Smooth muscle cell of the brain vasculature (primary cell): ENCODE measurements around the gene DCTN2.
"Not testable (repeated sequence)": the region's sequence is repeated elsewhere in the genome, so short reads cannot be mapped to it uniquely, and the experiment has no call there.

ENCODE experiments used
- DNase-seq: peaks from one replicate; pipeline ENCODE4 v3.0.0-alpha.2; 2012; ENCODE audit warnings: low read depth, low spot score

The DCTN2 gene

DNA sequence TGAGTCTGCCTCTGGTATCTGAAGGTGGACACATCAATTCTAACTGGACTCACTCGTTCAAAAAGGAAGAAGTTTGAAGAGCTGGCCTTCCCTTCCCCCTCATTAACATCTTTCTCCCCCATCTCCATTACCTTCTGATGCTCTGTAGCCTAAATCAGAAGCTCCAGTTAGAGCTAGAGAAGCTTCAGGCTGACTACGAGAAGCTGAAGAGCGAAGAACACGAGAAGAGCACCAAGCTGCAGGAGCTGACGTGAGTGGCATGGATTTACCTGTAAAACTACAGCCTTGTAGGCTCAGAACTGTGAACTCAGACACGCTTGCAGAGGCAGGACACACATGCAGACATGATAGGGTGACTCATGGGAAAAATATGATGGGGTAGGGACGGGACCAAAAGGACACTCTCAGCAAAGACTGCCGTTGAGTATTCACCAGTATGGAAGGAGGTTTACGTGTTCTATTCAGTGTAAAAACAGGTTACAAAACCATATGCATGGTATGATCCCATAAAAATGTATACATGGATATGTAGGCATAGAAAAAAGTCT, 29.7 kb upstream of the DCTN2 start:
- no peak for DNase-seq

DNA sequence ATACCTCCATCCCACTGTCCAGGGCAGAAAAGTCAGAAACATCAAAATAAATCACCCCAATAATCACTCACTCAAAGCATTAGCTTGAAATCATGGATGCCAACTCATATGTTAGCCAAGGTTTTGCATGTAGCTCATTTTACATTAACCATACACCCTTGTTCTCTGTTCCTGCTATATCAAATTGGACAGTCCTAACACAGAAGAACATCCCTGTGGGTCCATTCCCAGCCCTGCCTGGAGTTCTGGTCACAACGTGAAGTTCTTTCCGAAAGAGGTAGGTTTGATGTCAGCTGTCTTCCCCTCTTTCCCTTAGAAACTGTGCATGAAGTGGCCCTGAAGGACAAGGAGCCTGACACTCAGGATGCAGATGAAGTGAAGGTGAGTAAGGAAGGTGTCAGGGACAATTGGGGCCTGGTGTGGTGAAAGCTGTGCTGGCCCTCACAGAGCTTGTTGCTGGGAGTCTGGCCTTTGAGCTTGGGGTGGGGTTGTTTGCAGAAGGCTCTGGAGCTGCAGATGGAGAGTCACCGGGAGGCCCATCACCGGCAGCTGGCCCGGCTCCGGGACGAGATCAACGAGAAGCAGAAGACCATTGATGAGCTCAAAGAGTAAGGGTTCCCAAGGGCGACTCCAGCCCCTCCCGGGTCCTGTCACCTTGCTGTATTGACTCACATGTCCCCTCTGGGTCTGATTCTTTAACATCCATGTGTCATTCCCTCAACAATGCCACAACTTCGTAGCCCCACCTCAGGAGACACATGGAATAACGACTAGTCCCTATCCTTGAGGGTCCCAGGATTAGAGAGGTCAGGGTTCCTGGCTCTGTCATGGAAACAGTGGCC, 29.0 kb upstream of the DCTN2 start:
- DNase-seq, result no peak

DNA sequence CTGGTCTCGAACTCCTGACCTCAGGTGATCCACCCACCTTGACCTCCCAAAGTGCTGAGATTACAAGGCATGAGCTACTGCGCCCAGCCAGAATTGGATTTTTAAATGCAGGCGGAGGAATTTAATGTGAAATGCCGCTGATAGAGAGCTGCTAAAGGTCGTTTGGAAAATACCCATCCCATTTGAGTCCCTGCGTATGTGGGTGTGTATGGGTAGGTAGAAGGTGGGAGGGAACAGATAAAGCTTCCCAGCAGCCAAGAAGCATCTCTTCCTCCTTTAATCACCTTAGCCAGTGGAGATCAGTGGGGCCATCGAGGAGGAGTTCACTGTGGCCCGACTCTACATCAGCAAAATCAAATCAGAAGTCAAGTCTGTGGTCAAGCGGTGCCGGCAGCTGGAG, 27.8 kb upstream of the DCTN2 start:
- DNase-seq, result no peak

DNA sequence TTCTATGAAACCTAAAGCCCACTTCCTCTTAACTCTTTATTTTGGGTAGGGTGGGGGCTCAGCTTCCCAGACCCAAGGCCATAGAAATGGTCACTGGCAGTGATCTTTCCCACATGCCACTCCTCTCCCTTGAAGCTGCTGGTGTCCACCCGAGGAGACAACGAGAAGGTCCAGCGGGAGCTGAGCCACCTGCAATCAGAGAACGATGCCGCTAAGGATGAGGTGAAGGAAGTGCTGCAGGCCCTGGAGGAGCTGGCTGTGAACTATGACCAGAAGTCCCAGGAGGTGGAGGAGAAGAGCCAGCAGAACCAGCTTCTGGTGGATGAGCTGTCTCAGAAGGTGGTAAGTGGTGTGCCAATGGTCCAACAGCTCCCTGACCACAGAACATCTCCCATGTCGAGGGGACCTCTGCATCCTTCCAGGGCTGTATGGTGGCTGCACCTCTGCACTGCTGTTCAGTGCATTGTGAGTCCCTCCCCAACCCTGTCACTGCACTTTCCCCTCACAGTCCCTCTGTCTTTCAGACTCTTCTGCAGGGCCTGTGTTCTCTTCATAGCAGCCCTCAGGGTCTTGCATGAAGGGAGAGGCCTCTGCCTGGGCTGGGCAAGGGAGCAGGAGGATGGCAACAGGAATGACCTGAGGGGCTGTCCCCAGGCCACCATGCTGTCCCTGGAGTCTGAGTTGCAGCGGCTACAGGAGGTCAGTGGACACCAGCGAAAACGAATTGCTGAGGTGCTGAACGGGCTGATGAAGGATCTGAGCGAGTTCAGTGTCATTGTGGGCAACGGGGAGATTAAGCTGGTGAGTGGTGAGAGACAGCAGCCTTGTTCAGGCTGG, 25.2 kb upstream of the DCTN2 start:
- no peak for DNase-seq

DNA sequence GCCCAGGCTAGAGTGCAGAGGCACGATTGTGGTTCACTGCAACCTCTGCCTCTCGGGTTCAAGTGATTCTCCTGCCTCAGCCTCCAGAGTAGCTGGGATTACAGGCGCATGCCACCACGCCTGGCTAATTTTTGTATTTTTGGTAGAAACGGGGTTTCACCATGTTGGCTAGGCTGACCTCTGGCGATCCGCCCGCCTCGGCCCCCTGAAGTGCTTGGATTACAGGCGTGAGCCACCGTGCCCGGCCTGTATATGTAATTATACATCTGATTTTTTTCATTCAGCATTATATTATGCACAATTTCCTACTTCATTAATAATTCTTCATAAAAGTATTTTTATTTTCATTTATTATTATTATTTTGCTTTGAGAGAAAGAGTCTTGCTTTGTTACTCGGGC, 23.4 kb upstream of the DCTN2 start:
- DNase-seq, result not testable (repeated sequence)

DNA sequence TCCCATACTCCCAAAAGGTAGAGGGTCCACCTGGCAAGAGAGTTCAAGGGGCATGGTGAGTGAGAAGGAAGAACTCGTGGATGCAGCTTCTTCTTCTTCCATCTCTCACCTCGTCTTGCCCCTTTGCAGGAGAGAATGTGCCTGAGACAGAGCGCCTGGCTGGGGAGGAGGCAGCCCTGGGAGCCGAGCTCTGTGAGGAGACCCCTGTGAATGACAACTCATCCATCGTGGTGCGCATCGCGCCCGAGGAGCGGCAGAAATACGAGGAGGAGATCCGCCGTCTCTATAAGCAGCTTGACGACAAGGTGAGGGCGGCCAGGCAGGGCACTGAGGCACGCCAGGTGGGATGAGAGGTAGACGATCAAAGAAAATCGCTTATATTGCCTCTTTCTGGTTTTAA, 22.9 kb upstream of the DCTN2 start:
- no peak for DNase-seq

DNA sequence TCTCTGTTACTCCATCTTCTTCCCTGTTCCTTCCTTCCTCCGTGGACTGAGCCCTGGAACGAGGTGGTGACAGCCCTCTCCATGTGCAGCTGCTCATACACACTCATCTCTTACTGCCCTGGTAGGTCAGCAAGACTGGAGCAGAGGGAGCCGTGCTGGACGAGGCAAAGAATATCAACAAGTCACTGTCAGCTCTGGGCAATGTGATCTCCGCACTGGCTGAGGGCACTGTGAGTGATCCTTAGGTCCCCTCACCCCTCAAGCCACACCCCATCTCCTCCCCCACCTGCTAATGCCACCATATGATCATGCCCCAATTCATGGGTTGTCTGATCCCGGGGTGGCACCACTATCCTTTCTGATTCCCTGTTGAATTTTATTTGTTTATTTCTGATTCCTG, 21.8 kb upstream of the DCTN2 start:
- DNase-seq, result no peak

DNA sequence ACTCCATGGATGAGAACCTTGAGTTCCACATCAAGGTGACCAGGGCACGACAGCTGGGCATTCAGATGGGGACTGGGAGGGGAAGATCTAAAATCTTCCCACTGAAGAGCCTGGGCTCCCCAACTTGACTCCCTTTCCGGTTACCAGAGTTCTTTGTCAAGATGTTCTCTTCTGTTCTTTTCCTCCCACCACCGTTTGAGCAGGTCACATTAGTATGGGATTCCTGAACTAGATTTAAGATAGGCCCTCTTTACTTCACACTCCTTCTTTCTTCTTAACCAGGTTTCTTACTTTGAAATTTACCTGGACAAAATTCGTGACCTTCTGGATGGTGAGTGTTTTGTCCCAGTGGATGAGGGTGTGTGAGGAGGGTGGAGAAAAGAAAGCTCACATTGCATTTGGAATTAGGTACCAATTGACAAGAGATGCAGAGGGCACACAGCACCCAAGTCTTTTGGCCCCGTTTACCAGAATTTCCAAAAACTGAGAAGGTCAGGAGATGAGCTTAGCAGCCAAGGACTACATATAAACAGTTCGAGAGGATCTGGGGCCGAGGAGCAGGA, 17.3 kb upstream of the DCTN2 start:
- DNase-seq, result no peak

DNA sequence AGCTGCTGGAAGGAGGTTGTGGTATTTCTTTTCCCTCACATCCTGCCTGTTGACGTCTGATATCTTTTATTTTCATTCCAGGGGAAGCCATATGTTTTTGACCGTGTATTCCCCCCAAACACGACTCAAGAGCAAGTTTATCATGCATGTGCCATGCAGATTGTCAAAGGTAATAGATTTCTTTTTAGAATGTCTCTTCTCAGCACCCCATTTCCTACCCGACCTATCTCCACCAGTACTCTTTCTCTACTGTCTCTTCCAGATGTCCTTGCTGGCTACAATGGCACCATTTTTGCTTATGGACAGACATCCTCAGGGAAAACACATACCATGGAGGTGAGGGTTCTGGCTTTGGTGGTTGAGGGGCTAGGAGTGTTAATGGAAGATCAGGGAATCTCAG, 16.4 kb upstream of the DCTN2 start:
- DNase-seq, result no peak

DNA sequence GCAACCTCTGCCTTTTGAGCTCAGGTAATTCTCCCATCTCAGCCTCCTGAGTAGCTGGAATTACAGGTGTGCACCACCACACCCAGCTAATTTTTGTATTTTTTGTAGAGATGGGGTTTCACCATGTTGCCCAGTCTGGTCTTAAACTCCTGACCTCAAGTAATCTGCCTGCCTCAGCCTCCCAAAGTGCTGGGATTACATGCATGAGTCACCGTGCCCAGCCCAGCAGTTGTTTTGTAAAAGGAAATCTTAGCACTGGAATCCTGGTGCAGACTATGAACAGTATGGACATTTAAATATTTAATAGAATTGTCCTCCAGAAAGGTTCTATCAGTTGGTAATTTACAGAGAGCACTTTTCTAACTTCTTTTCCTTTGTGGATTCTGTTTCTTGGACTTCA, 14.1 kb upstream of the DCTN2 start:
- DNase-seq, result not testable (repeated sequence)

DNA sequence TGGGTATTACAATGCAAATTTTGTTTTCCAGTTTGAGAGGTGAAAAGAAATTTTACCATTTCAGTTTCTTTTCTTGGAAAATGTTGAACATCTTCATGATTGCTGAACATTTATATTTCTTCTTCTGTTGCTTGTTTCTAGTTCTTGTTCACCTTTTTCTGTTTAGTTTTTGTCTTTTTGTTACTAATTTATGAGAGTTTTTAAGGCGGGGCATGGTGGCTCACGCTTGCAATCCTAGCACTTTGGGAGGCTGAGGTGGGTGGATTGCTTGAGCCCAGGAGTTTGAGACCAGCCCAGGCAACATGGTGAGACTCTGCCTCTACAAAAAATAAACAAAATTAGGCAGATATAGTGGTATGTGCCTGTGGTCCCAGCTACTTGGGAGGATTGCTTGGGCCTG, 13.5 kb upstream of the DCTN2 start:
- DNase-seq, result no peak

DNA sequence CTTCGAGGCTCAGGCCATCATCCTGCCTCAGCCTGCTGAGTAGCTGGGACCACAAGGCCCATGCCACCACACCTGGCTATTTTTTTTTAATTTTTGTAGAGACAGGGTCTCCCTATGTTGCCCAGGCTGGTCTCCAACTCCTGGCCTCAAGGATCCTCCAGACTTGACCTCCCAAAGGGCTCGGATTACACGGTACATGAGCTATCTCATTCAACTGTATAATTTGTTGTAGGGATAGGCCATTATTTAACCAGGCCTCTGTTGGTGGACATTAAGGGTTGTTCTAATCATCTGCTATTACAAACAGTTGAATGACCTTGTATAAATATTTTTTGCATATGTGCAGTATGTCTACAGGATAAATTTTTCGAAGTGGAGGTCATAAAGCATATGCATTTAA, 11.9 kb upstream of the DCTN2 start:
- DNase-seq, result no peak

DNA sequence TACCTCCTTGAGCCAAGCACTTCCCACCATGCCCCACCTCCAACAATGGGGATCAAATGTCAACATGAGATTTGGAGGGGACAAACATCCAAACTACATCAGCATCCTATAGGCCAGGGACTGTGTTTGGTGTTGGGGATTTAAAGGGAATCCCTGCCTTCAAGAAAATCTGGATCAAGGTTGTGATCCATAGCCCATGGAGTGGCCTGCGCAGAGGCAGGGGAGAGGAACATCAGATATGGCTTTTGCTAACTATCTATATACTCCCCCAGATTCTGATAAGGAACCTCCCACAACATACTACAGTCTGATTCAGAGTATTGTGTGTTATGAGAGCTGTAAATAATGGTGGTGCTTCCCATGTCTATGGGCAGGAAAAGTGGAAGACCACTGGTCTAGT, 7.9 kb upstream of the DCTN2 start:
- no peak for DNase-seq

DNA sequence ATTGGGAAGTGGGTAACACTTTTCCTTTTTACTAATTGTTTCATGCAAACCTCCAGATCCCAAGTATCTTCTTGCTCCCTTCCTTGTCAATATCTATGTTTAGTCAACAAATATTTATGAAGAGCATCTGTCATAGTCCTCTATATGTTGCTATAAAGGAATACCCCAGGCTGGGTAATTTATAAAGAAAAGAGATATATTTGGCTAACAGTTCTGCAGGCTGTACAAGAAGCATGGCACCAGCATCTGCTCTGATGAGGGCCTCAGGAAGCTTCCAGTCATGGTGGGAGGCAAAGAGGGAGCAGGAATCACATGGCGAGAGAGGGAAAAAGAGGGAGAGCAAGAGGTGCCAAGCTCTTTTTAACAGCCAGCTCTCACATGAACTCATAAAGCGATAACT, 7.5 kb upstream of the DCTN2 start:
- no peak for DNase-seq

DNA sequence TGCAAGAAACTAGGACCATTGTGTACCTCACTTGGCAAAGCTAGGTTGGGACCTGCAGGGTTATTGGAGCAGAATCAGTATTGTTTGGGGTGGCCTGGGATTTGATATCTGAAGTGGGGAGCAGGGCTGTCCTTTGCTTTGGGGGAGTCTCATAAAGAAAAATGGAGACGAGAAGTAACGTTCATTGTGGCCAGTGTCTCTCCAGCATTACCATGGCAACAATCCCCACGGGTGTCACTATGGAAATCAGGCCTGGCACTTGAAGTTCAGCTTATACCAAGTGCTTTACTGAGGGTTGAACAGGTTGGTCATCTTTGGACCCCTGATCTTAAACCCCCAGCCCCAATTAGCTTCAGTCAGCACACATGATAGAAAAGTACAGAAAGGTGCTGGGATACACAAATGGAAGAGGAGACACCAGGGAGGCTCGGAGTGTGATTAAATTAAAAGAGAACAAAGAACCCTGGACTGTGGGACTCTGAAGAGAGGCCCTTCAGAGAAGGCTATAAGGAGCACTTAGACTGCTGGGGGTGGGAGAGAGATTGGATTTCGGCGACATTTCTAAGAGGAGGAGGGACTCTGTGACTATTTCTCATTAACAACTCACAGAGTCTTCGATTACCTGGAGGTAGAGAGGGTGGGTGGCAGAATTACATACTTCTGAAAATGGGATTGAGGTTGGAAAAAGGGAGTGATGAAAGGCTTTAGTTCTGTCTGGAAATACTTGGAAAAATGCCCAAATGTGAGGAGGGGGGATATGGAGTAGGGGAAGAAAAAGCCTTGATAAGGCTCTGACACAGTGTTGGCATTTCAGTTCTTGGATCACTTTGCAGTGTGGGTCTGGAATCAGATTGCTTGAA, 6.6 kb upstream of the DCTN2 start:
- DNase-seq, result no peak

DNA sequence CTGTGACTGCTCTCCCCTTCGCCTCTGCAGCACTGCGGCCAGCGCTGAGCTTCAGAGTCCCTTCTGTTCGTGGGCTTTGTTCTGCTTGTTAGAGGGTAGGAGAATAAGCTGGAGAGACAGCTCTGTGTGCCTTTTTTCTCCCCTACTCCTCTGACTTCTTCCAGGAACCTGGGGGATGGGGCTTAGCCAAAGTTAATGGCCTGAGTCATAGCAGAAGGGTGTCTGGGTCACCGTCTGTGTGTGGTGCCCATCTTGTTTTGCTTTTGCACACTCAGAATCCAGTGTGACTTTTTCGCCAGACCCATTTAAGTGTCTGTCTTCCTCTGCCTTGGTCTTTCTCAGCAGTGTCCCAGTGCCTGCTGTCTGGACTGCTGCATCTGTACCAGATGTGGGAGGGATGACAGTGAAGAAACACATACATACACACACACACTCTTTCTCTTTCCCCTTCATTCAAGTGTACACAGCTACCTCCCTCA, 5.9 kb upstream of the DCTN2 start:
- DNase-seq, result no peak

DNA sequence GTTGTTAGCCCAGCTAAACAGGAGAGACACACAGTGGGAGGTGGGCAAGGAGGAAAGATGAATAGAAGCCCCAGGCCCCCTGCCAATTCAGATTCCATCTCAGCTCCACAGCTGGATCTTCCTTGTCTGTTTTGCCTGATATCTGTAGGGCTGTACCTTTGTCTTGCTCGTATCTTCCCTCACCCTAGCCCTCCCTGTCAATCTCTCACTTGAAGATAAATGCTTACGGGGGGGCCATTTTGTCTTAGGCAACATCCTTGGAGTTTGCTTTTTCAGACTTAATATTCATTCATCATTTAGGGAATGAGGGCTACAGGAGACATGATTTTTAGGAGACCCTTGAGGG, 5.3 kb upstream of the DCTN2 start:
- no peak for DNase-seq

DNA sequence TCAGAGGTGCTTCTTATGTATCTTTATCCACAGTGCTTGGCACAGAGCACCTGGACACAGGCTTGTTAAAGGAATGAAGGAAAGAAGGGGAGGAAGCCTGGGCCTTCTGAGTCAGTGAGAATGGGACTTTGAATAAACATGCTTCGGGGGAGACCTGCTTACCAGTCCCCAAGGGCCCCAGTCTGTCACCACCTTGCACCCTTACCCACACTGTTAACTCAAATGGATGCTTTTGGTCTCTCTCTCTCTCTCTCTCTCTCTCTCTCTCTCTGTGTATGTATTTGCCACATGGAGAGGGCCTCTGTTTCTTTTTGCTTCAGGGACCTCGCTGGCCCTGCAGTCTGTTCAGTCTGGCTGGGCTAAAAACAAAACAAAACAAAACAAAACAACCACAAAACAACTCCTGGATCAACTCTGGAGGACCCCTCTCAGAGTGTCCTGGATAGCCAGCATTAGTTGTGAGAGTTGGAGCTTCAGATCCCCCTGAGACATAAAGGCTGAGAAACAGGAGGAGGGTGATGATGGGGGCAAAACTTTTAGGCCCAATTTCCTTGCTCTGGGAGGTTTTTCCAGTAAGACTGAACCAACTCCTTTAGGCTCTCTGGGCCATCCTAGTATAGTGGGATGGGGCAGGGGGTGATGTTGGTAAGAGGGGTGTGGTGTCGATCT, 4.8 kb upstream of the DCTN2 start:
- no peak for DNase-seq

DNA sequence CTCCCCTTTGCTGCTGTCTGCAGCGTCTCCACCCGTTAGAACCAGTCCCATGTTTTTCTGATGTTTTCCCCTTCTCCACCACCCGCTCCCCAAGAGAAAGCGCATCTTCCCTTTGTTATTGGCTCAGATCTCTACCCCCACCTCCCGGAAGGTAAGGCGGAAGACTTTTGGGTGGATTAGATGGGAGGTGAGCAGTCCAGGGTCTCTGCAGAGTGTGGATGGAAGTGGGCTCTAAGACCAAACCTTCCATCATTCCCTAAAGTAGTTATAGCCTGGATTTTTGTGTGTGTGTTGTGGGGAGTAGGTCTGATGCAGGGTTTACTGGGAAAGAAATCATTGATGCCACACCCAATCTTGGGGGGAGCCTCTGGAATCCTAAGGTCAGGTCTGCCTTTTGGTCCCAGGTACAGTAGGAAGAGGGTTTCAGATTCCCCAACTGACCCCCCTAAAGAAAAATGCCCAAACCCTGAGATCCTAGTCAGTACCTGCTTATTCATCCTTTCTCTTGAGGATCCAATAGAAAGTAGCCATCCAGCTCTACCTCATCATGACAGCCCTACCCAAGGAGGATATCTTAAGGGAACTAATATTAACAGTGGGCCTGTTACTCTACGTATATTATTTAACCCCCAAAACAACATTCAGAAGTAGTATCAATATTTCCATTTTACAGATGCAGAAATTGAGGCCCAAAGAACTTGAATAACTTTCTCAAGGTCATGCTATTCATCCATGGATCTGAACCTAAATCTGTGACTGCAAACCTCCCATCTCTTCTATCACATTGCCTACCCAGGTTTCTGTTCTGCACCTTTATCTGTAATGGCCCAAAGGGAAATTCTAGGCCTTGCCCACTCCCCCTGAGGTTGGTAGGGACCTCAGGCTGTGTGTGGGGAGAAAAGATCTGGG, 3.9 kb upstream of the DCTN2 start:
- no peak for DNase-seq
